Epithelial cell of esophagus (primary cell): ENCODE results near the gene PLXND1.

ENCODE experiments used
- DNase-seq: peaks from one replicate; pipeline ENCODE4 v3.0.0; 2010; ENCODE audit warnings: low read depth
- H3K4me3 ChIP-seq: 2 replicates; pipeline ENCODE4 v1.5.1; 2011; ENCODE audit warnings: mild to moderate bottlenecking, low read length, control low read depth
- CTCF ChIP-seq: IDR thresholded peaks from 2 replicates; pipeline ENCODE4 v1.5.1; 2011; ENCODE audit warnings: low read depth, mild to moderate bottlenecking, low read length, control low read depth, inconsistent platforms; ENCODE audit not compliant: insufficient read depth; ENCODE audit errors: missing control alignments

PLXND1 gene

GRCh38 chr3:129595544-129596193, 10.8 kb downstream of the PLXND1 start:
- no peak overlapping the region for H3K4me3 ChIP-seq
- DNase-seq, result no peak
- no peak for TF ChIP-seq CTCF

GRCh38 chr3:129594907-129595390, 11.5 kb downstream of the PLXND1 start:
- DNase-seq, result no peak
- H3K4me3 ChIP-seq, result no peak overlapping the region
- TF ChIP-seq CTCF, result no peak

GRCh38 chr3:129594409-129594808, 12.1 kb downstream of the PLXND1 start:
- TF ChIP-seq CTCF, result no peak
- H3K4me3 ChIP-seq, result no peak overlapping the region
- DNase-seq, result no peak

GRCh38 chr3:129593595-129594339, 12.7 kb downstream of the PLXND1 start:
- H3K4me3 ChIP-seq, result no peak overlapping the region
- no peak for TF ChIP-seq CTCF
- no peak for DNase-seq

GRCh38 chr3:129593230-129593594, 13.3 kb downstream of the PLXND1 start:
- no peak overlapping the region for H3K4me3 ChIP-seq
- no peak for TF ChIP-seq CTCF
- DNase-seq, result no peak

GRCh38 chr3:129592381-129593131, 13.9 kb downstream of the PLXND1 start:
- no peak for DNase-seq
- no peak for TF ChIP-seq CTCF

More at GRCh38 chr3:129592381-129593131, 13.9 kb downstream of the PLXND1 start:
- H3K4me3 ChIP-seq, result no peak overlapping the region
